ENCODE measurements around the gene DNAH10. TPM values are rescaled to one million over a fixed set of nuclear protein-coding genes. Genes with fewer than 3 reads are reported as not detected.

DNAH10 gene
- total RNA-seq, 1 donor from 2014 or later, result 1.0 TPM

GRCh38 chr12:123958876-123959275 is 196.8 kb downstream of the DNAH10 start:
- Mint-ChIP-seq H3K4me3 (ENCODE audit: low read depth) (no peak overlapping the region), H3K9me3 (ENCODE audit: low read depth) (no peaks in the 10 kb centered on the region), H3K27ac (no peak overlapping the region), H3K4me1 (ENCODE audit: low read depth) (peaks cover 4% of the 10 kb centered on the region), H3K36me3 (ENCODE audit: insufficient read depth) (no peaks in the 10 kb centered on the region), H3K27me3 (no peaks in the 10 kb centered on the region)
- no peak for TF ChIP-seq CTCF (IDR thresholded peaks at IDR 0.05; ENCODE audit: unreplicated experiment)
- no peak for DNase-seq (ENCODE audit: low spot score, unreplicated experiment)

DNA sequence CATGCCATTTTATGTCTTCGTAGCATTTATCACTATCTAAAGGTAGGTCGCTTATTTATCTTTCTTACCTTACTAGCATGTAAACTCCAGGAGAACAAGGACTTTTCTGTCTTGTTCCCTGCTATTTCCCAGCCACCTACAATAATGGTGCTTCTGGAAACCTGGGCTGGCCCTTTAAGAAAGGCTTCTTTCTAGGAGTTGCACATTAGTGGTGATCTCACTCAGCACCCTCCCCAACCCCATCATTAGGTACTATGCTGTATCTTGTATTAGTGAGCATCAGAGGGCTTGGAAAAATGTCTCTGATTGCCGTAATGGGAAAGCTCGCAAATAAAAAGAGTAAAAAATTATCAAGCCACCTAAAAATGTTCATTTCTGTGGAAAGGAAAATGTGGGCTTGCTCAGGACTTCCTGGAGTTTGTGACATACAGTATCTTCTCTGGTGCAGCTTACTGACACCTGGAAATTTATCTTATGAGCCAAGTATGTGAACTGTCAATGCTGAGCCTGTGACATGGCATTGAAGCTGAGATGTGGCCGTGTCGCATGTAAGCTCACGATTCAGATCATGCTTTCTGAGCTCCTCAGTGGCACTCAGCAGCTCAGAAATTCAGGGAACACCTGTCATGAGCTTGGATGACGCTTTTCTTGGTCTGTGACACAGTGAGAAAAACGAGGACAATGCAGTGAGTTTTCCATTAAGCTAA is 198.1 kb downstream of the DNAH10 start:
- Mint-ChIP-seq H3K9me3 (ENCODE audit: low read depth) (no peaks in the 10 kb centered on the region), H3K36me3 (ENCODE audit: insufficient read depth) (no peaks in the 10 kb centered on the region)

DNA sequence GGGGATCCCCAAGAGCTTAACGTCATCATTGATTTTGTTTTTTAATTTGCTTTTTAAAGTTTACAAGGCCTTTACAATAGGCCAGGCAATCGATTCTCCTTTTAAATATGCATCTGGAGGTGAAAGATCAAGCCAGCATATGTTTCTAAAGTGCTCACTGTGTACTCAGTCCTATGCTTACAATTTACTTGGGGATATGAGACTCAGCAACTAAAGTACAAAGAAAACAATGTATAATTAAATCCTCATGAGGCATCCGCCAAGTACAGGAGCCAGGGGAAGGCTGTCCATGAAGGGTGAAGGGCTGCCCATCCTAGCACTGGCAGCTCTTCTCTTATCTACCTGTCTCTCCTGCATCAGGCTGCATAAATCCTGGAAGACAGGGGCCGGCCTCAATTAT is 198.8 kb downstream of the DNAH10 start:
- Mint-ChIP-seq H3K9me3 (ENCODE audit: low read depth) (no peaks in the 10 kb centered on the region), H3K27ac (no peak overlapping the region), H3K4me1 (ENCODE audit: low read depth) (peaks cover 4% of the 10 kb centered on the region), H3K36me3 (ENCODE audit: insufficient read depth) (no peaks in the 10 kb centered on the region), H3K27me3 (no peaks in the 10 kb centered on the region), H3K4me3 (ENCODE audit: low read depth) (no peak overlapping the region)
- no peak for TF ChIP-seq CTCF (IDR thresholded peaks at IDR 0.05; ENCODE audit: unreplicated experiment)
- no peak for DNase-seq (ENCODE audit: low spot score, unreplicated experiment)

More for the DNA sequence above, 198.1 kb downstream of the DNAH10 start:
- Mint-ChIP-seq H3K27ac (no peak overlapping the region), H3K27me3 (no peaks in the 10 kb centered on the region), H3K4me3 (ENCODE audit: low read depth) (no peak overlapping the region), H3K4me1 (ENCODE audit: low read depth) (peaks cover 4% of the 10 kb centered on the region)
- no peak for DNase-seq (ENCODE audit: low spot score, unreplicated experiment)
- TF ChIP-seq CTCF (IDR thresholded peaks at IDR 0.05; ENCODE audit: unreplicated experiment), result no peak

- H3K4me1 Mint-ChIP-seq (ENCODE audit: low read depth), result peaks cover 4% of the 10 kb centered on the region
- H3K36me3 Mint-ChIP-seq (ENCODE audit: insufficient read depth), result no peaks in the 10 kb centered on the region
- H3K27ac Mint-ChIP-seq, result no peak overlapping the region
- no peaks in the 10 kb centered on the region for H3K27me3 Mint-ChIP-seq
- no peak for TF ChIP-seq CTCF (IDR thresholded peaks at IDR 0.05; ENCODE audit: unreplicated experiment)
- H3K4me3 Mint-ChIP-seq (ENCODE audit: low read depth), result no peak overlapping the region
- DNase-seq (ENCODE audit: low spot score, unreplicated experiment), result no peak
- no peaks in the 10 kb centered on the region for H3K9me3 Mint-ChIP-seq (ENCODE audit: low read depth)
Observed at GRCh38 chr12:123961585-123962345, 199.7 kb downstream of the DNAH10 start.

DNA sequence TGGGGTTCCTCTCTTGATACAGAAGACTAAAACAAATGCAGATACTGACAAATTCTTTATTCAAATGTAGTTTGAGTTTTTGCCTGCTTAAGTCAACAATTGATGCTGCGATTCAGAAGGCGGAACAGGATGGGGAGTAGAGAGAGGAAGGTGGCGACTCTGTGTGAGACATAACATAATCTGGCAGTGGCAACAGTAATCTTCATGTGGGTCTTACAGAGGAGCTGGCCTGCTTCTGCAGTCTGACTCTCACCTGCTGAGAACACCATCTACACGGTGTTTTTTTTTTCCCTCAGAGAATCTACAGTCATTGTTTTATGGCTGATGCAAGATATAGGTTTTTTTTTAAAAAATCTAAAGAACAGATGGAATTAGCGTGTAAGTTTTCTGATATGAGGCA is 200.4 kb downstream of the DNAH10 start:
- peak overlapping the region; percentile 56 for H3K27ac Mint-ChIP-seq
- no peaks in the 10 kb centered on the region for H3K27me3 Mint-ChIP-seq
- DNase-seq (ENCODE audit: low spot score, unreplicated experiment), result no peak
- no peak overlapping the region for H3K4me3 Mint-ChIP-seq (ENCODE audit: low read depth)
- H3K36me3 Mint-ChIP-seq (ENCODE audit: insufficient read depth), result no peaks in the 10 kb centered on the region
- H3K9me3 Mint-ChIP-seq (ENCODE audit: low read depth), result no peaks in the 10 kb centered on the region
- TF ChIP-seq CTCF (IDR thresholded peaks at IDR 0.05; ENCODE audit: unreplicated experiment), result no peak
- peaks cover 4% of the 10 kb centered on the region for H3K4me1 Mint-ChIP-seq (ENCODE audit: low read depth)

All from progenitor cell of endocrine pancreas (in vitro differentiated cells).